Ishikawa (cell line): ENCODE results near the gene BCR.

ENCODE experiments used
- CEBPB ChIP-seq: IDR thresholded peaks from 2 replicates; pipeline ENCODE4 v1.6.1; 2012
- CREB1 ChIP-seq: IDR thresholded peaks from 2 replicates; pipeline ENCODE4 v1.6.1; 2012; ENCODE audit warnings: low read depth
- EGR1 ChIP-seq: IDR thresholded peaks from 2 replicates; pipeline ENCODE4 v1.6.1; 2012
- EP300 ChIP-seq: IDR thresholded peaks from 2 replicates; pipeline ENCODE4 v1.6.1; 2012; ENCODE audit warnings: borderline replicate concordance
- FOXM1 ChIP-seq: IDR thresholded peaks from 2 replicates; pipeline ENCODE4 v1.6.1; 2012; ENCODE audit warnings: low read depth, borderline replicate concordance
- NFIC ChIP-seq: IDR thresholded peaks from 2 replicates; pipeline ENCODE4 v1.6.1; 2012
- RAD21 ChIP-seq: IDR thresholded peaks from 2 replicates; pipeline ENCODE4 v1.6.1; 2012; ENCODE audit warnings: low read depth
- TAF1 ChIP-seq: IDR thresholded peaks from 2 replicates; pipeline ENCODE4 v1.6.1; 2012; ENCODE audit warnings: low read depth, mild to moderate bottlenecking
- TCF12 ChIP-seq: IDR thresholded peaks from 2 replicates; pipeline ENCODE4 v1.6.1; 2012; ENCODE audit warnings: low read depth
- TEAD4 ChIP-seq: IDR thresholded peaks from 2 replicates; pipeline ENCODE4 v1.6.1; 2012
- YY1 ChIP-seq: IDR thresholded peaks from 2 replicates; pipeline ENCODE4 v1.6.1; 2012; ENCODE audit warnings: low read depth
- ZBTB7A ChIP-seq: IDR thresholded peaks from 2 replicates; pipeline ENCODE4 v1.6.1; 2012; ENCODE audit warnings: low read depth
- TF ChIP-seq, protein P1 (sequence below): IDR thresholded peaks from 2 replicates; pipeline ENCODE4 v1.6.1; 2012
- TF ChIP-seq, protein P2 (sequence below): IDR thresholded peaks from 2 replicates; pipeline ENCODE4 v1.6.1; 2012
- TF ChIP-seq, protein P3 (sequence below): IDR thresholded peaks from 2 replicates; pipeline ENCODE4 v1.6.1; 2012; ENCODE audit warnings: low read depth, mild to moderate bottlenecking

Gene BCR

DNA sequence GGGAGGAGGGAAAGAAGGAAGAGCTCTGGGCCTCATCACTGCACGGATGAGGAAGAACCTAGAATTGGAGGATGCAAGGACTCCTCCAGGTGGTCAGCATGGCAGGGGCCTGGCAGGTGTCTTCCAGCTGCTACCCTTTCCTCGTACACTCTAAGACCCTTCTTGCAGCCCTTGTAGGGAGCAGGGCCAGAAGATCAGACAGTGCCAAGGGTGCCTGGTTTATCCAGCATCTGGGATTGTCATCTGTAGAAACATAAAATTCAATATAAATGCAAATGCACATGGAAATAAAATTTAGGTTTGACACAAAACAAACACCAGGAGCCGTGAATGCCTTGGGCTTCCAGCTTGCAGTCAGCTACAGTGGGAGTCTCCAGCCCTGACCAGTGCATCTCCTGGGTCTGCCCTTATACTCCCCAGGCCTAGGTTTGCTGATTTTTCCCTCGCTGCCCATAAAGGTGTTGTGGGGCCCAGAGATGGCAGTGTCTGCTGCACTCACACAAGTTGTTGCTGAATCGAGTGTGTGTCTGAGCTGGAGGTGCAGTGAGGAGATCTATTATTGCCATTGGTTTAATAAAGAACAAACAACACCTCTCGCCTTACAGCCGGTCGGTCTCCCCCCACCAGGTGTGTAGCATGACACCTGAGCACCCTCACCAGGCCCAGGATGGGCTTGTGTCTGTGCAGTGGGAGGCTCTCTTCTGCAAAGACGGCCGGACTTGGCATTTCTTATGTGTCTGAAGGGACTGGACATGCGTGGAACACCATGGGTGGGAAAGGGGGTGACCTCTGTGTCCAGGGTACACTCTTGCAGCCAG, 87.1 kb downstream of the BCR start:
- TF ChIP-seq TEAD4 (no peak), EGR1 (no peak), RAD21 (no peak), TAF1 (no peak), YY1 (no peak), EP300 (no peak), FOXM1 (no peak), CEBPB (no peak), NFIC (no peak), ZBTB7A (no peak), CREB1 (no peak), TCF12 (no peak)
- TF ChIP-seq, protein P1, sequence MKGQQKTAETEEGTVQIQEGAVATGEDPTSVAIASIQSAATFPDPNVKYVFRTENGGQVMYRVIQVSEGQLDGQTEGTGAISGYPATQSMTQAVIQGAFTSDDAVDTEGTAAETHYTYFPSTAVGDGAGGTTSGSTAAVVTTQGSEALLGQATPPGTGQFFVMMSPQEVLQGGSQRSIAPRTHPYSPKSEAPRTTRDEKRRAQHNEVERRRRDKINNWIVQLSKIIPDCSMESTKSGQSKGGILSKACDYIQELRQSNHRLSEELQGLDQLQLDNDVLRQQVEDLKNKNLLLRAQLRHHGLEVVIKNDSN, result no peak
- TF ChIP-seq, protein P2, sequence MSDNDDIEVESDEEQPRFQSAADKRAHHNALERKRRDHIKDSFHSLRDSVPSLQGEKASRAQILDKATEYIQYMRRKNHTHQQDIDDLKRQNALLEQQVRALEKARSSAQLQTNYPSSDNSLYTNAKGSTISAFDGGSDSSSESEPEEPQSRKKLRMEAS, result no peak

- TF ChIP-seq EGR1 (no peak), RAD21 (no peak)
Measured at GRCh38 chr22:23268139-23268712, 87.9 kb downstream of the BCR start.

DNA sequence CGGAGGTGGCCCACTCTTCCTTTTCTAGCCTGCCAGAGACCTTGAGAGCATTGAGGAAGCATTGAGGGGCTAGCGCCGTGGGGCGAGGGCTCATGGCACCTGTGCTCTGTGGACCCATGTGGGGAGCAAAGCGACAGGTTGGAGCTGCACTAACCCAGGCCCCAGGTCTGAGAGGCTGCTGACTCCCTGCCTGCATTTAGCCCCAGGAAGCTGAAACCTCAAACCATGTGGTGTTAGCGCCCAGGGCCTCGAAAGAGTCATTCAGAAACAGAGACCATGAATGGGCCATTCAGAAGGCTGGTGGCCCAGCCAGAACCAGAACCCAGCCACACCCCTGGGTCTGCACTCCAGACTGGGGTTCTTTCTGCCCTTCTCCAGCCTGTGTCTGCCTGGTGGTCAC, 88.6 kb downstream of the BCR start:
- no peak for TF ChIP-seq ZBTB7A
- no peak for TF ChIP-seq YY1
- TF ChIP-seq CEBPB, result no peak
- no peak for TF ChIP-seq TEAD4
- TF ChIP-seq EGR1, result no peak
- no peak for TF ChIP-seq TAF1
- no peak for TF ChIP-seq CREB1
- TF ChIP-seq FOXM1, result no peak
- TF ChIP-seq, protein P1, result no peak
- TF ChIP-seq, protein P2, result no peak
- no peak for TF ChIP-seq TCF12
- no peak for TF ChIP-seq NFIC
- TF ChIP-seq, protein P3, sequence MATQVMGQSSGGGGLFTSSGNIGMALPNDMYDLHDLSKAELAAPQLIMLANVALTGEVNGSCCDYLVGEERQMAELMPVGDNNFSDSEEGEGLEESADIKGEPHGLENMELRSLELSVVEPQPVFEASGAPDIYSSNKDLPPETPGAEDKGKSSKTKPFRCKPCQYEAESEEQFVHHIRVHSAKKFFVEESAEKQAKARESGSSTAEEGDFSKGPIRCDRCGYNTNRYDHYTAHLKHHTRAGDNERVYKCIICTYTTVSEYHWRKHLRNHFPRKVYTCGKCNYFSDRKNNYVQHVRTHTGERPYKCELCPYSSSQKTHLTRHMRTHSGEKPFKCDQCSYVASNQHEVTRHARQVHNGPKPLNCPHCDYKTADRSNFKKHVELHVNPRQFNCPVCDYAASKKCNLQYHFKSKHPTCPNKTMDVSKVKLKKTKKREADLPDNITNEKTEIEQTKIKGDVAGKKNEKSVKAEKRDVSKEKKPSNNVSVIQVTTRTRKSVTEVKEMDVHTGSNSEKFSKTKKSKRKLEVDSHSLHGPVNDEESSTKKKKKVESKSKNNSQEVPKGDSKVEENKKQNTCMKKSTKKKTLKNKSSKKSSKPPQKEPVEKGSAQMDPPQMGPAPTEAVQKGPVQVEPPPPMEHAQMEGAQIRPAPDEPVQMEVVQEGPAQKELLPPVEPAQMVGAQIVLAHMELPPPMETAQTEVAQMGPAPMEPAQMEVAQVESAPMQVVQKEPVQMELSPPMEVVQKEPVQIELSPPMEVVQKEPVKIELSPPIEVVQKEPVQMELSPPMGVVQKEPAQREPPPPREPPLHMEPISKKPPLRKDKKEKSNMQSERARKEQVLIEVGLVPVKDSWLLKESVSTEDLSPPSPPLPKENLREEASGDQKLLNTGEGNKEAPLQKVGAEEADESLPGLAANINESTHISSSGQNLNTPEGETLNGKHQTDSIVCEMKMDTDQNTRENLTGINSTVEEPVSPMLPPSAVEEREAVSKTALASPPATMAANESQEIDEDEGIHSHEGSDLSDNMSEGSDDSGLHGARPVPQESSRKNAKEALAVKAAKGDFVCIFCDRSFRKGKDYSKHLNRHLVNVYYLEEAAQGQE, result no peak
- no peak for TF ChIP-seq RAD21
- no peak for TF ChIP-seq EP300

GRCh38 chr22:23269441-23270211, 89.3 kb downstream of the BCR start:
- TF ChIP-seq, protein P1, result peak; percentile 95
- no peak for TF ChIP-seq CREB1
- TF ChIP-seq TCF12, result peak; percentile 78
- TF ChIP-seq, protein P2, result peak; percentile 76
- TF ChIP-seq FOXM1, result peak; percentile 46; the same call in 1 of the 2 replicates
- peak; percentile 49; the same call in 1 of the 2 replicates for TF ChIP-seq EP300
- TF ChIP-seq YY1, result no peak

GRCh38 chr22:23270212-23270733, 90.0 kb downstream of the BCR start:
- TF ChIP-seq TCF12 (no peak), EGR1 (no peak), YY1 (no peak), EP300 (no peak)

DNA sequence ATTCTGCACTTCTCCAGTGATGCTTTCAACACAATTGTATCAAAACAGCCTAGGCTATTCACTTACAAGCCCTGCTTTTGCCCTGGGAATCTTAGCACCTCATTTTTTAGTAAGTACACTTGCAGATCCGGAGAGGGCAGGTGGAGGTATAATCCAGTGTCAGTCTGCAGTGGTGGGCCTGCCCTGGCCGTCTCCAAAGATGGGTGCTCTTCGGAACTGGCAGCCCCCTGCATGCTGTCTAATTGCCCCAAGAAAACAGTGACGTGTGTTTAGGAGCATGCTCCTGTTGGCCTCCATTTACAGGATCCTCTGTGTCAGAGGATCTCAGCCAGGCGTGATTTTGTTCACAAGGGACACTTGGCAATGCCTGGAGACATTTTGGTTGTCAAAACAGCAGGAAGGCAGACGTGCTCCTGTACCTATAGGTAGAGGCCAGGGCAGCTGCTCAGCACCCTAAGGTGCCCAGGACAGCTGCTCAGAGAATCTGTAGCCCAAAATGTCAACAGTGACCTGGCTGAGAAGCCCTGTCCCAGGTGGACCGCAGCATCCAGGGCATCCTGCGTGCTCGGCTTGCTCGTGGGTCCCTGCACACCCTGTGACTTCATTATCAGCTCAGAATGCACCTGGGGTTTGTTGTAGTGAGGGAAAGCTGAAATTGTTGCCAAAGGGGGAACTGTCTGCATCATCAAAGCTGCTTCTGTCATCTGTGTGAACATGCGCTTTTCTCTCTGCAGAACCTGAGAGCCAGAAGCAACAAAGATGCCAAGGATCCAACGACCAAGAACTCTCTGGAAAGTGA, 90.7 kb downstream of the BCR start:
- TF ChIP-seq EP300 (no peak), TEAD4 (no peak), CREB1 (no peak), TCF12 (no peak), NFIC (no peak), YY1 (no peak), CEBPB (no peak), ZBTB7A (no peak), TAF1 (no peak), EGR1 (no peak), FOXM1 (no peak)
- TF ChIP-seq, protein P3, result no peak
- TF ChIP-seq, protein P2, result no peak
- TF ChIP-seq, protein P1, result no peak
